ENCODE measurements around the gene RERE.
A peak's percentile ranks its signal among the peaks of the same experiment; 100 is the strongest.

- TF ChIP-seq CTCF (IDR thresholded peaks at IDR 0.05), result peak in 2 of 12 donors; percentile 10 to 11
- no peak for TF ChIP-seq POLR2A (IDR thresholded peaks at IDR 0.05)
Measured at GRCh38 chr1:8439015-8439702, 378.3 kb downstream of the RERE start.

Data from heart left ventricle (tissue), 13 donors.